Measurements from ENCODE around the gene ZBED1. TPM values are rescaled to one million over a fixed set of nuclear protein-coding genes. Genes with fewer than 3 reads are reported as not detected.

The ZBED1 gene
- total and polyA plus RNA-seq, 2 experiments from 2014 or later, result 16.1 to 43.8 TPM

- TF ChIP-seq POLR2AphosphoS5 (IDR thresholded peaks at IDR 0.05; ENCODE audit: low read depth) (no peak), STAT1 (IDR thresholded peaks at IDR 0.05; ENCODE audit: unreplicated experiment) (no peak), ZNF331 (CRISPR knock-in tag; IDR thresholded peaks at IDR 0.05; ENCODE audit: low read depth) (no peak), EZH2phosphoT487 (IDR thresholded peaks at IDR 0.05; ENCODE audit: unreplicated experiment) (no peak), EZH2 (IDR thresholded peaks at IDR 0.05; ENCODE audit: low read depth, unreplicated experiment) (no peak), NANOG (IDR thresholded peaks at IDR 0.05; ENCODE audit: borderline replicate concordance) (no peak), CREB1 (CRISPR knock-in tag; IDR thresholded peaks at IDR 0.05; ENCODE audit: low read depth) (no peak), JUNB (IDR thresholded peaks at IDR 0.05; ENCODE audit: unreplicated experiment) (no peak), ZNF114 (CRISPR knock-in tag; IDR thresholded peaks at IDR 0.05) (no peak), ETS1 (IDR thresholded peaks at IDR 0.05) (no peak), REST (IDR thresholded peaks at IDR 0.05; ENCODE audit: unreplicated experiment) (no peak)
These were observed 59.3 kb downstream of the ZBED1 start (continued) for GRCh38 chrX:2441466-2441865.

GRCh38 chrX:2439613-2440012 lies 61.2 kb downstream of the ZBED1 start:
- H3K4me3 ChIP-seq, result no peak overlapping the region
- Mint-ChIP-seq H3K4me1 (no peaks in the 10 kb centered on the region), H3K36me3 (ENCODE audit: low read depth) (peaks cover 64% of the 10 kb centered on the region), H3K4me3 (no peak overlapping the region), H3K9me3 (peaks cover 41% of the 10 kb centered on the region), H3K27ac (no peak overlapping the region), H3K27me3 (ENCODE audit: insufficient read depth, low read depth, poor library complexity) (no peaks in the 10 kb centered on the region)
- H3K79me2 ChIP-seq (replicated peaks; ENCODE audit: insufficient read depth), result peaks cover 41% of the 10 kb centered on the region
- TF ChIP-seq JUNB (IDR thresholded peaks at IDR 0.05; ENCODE audit: unreplicated experiment) (no peak), CREB1 (CRISPR knock-in tag; IDR thresholded peaks at IDR 0.05; ENCODE audit: low read depth) (no peak)
- DNase-seq (ENCODE audit: low spot score) (no peak), ATAC-seq (no peak)
- no peaks in the 10 kb centered on the region for H3K9me2 ChIP-seq (ENCODE audit: insufficient read depth)
- H3K27me3 ChIP-seq (ENCODE audit: insufficient read depth), result no peaks in the 10 kb centered on the region
- no peak overlapping the region for H2AFZ ChIP-seq
- H3K27ac ChIP-seq (ENCODE audit: low read depth), result no peak overlapping the region
- no peaks in the 10 kb centered on the region for H3K4me1 ChIP-seq (ENCODE audit: insufficient read depth)
- no peaks in the 10 kb centered on the region; the same call in 1 of the 2 replicates for H4K20me1 ChIP-seq (replicated peaks; ENCODE audit: insufficient read depth)
- no peaks in the 10 kb centered on the region; the same call in 1 of the 2 replicates for H3F3A ChIP-seq (replicated peaks; ENCODE audit: low read depth)
- peaks cover 8% of the 10 kb centered on the region; the same call in 1 of the 2 replicates for H3K36me3 ChIP-seq (ENCODE audit: insufficient read depth)
- H3K4me2 ChIP-seq, result no peak overlapping the region

Other genes starting within 250 kb of the ZBED1 start
- gene DHRSX, start within 50 bp of the ZBED1 start, total RNA-seq (2014; rRNA removed; shearing (Covaris generic)), result 18.5 and 33.9 TPM in 2 replicates
- gene DHRSX, start within 50 bp of the ZBED1 start, polyA plus RNA-seq (2016; fragmentation: Nextera tagmentation; extraction: Ambion mirVana), result 43.0 and 44.3 TPM in 2 replicates
- 28.5 and 34.5 TPM in 2 replicates for gene CD99, start 190.3 kb upstream of the ZBED1 start, total RNA-seq (2014; rRNA removed; shearing (Covaris generic))
- gene CD99, start 190.3 kb upstream of the ZBED1 start, polyA plus RNA-seq (2016; fragmentation: Nextera tagmentation; extraction: Ambion mirVana), result 43.1 and 43.7 TPM in 2 replicates

All from GM23338 (cell line).